Measurements from ENCODE around the gene NCAM1.

The NCAM1 gene

DNA sequence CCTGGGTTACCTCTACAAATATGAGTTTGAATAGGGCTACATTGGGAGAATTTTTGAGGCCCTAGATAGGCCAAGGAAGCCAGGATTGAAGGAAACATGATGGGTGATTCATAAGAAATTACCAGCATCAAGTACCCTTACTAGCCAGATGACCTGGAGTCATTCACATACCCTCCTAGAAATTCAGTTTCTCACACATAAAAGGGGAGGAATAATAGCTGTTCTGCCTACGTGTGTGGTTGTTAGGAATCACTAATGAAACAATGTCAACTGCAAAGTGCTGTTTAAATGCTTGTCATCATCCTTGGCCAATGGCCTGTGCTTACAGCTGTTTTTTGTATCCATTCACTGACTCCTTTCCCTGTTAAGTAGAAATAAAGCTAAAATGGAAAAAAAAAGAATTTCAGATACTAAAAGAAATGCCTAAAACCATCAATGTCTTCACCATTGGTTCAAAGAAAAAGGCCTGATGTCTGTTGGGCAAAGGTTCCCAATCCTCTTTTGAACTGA lies 114.4 kb downstream of the NCAM1 start:
- TF ChIP-seq, protein P1, sequence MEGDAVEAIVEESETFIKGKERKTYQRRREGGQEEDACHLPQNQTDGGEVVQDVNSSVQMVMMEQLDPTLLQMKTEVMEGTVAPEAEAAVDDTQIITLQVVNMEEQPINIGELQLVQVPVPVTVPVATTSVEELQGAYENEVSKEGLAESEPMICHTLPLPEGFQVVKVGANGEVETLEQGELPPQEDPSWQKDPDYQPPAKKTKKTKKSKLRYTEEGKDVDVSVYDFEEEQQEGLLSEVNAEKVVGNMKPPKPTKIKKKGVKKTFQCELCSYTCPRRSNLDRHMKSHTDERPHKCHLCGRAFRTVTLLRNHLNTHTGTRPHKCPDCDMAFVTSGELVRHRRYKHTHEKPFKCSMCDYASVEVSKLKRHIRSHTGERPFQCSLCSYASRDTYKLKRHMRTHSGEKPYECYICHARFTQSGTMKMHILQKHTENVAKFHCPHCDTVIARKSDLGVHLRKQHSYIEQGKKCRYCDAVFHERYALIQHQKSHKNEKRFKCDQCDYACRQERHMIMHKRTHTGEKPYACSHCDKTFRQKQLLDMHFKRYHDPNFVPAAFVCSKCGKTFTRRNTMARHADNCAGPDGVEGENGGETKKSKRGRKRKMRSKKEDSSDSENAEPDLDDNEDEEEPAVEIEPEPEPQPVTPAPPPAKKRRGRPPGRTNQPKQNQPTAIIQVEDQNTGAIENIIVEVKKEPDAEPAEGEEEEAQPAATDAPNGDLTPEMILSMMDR (IDR thresholded peaks at IDR 0.05; ENCODE audit: low read depth, low read length, missing control alignments), result no peak
- no peak overlapping the region for H3K4me3 ChIP-seq (replicated peaks; ENCODE audit: low read depth, low read length)
- no peak for DNase-seq (ENCODE audit: extremely low read depth, low read depth)

DNA sequence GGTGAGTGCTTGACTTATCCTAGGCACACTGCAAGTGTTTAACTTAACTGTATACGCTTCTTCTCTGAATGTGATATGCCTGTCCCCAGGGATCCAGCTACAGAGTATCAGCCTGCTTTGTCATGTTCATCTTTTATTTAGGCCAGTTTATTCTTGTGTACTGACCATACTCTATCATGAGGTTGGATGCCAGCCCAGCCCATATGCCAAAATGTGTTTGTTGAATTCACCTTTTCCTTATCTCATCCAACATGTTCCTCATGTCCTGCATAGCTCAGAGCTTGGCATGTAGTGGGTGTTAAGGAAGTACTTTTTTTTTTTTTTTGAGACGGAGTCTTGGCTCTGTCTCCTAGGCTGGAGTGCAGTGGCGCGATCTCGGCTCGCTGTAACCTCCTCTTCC lies 116.2 kb downstream of the NCAM1 start:
- no peak for DNase-seq (ENCODE audit: extremely low read depth, low read depth)
- TF ChIP-seq, protein P1 (IDR thresholded peaks at IDR 0.05; ENCODE audit: low read depth, low read length, missing control alignments), result no peak
- no peak overlapping the region for H3K4me3 ChIP-seq (replicated peaks; ENCODE audit: low read depth, low read length)

DNA sequence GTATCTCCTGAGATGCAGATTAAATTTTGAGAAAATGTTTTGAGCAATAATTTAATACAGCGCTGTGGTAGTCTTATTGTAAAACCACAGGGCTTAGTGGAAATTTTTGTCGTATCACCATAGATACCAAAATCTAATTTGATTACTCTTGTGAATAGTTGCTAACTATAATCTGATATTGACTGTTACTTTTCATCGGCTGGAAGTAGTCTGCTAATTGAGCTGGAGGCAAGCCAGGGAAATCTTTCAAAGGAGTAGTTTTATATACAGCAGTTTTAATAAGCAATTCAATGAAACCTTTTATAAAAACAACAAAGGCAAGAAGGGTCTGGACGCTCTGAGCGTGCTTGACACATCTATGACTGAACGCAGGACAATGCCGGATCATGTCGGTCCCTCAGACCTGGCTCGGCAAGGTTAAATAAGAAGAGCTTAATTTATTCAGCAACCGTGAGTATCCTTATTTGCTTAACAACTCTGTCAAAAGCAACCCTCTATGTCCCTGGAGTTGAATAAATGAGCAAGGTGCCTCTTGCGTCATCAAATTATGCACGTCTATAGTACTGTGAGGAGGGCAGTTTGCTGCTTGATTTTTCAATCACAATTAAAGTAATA lies 121.2 kb downstream of the NCAM1 start:
- TF ChIP-seq, protein P1 (IDR thresholded peaks at IDR 0.05; ENCODE audit: low read depth, low read length, missing control alignments), result no peak
- no peak for DNase-seq (ENCODE audit: extremely low read depth, low read depth)
- H3K4me3 ChIP-seq (replicated peaks; ENCODE audit: low read depth, low read length), result no peak overlapping the region

DNA sequence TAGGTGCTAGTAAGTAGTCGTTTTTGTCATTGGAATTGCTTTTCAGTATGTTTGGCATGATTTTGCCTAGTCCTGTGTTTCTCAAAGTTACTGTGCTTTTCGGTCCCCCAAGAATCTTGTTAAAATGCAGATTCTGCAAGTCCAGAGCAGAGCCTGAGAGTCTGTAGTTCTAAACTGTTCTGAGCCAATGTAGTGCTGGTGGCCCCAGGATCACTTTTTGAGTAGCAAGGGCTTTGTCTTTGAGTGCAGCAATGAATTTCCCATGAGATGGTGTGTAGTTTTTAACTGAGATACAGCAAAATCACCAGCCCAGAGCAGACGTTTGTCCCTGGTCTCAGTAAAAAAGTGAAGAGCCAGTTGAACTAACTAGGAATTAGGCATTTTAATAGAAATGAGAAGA lies 122.4 kb downstream of the NCAM1 start:
- TF ChIP-seq, protein P1 (IDR thresholded peaks at IDR 0.05; ENCODE audit: low read depth, low read length, missing control alignments), result no peak
- DNase-seq (ENCODE audit: extremely low read depth, low read depth), result no peak
- H3K4me3 ChIP-seq (replicated peaks; ENCODE audit: low read depth, low read length), result no peak overlapping the region

DNA sequence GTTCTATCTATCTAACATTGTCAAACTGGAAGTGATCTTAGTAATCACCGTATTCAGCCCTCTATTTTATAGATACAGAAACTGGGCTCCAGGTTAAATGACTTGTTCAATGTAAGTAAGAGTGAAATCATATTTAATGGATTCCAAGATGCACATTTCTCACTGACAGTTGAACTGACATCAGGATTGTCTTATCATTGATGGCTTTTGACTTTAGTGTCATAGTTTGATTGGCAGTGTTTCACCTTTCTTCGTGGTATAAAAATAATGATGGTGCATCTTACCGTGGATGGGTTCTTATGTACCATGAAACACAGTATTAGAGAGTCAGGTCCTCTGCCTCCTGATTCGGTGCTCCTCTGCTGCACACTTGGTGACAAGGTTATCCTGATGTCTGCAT lies 123.1 kb downstream of the NCAM1 start:
- no peak overlapping the region for H3K4me3 ChIP-seq (replicated peaks; ENCODE audit: low read depth, low read length)
- DNase-seq (ENCODE audit: extremely low read depth, low read depth), result no peak
- TF ChIP-seq, protein P1 (IDR thresholded peaks at IDR 0.05; ENCODE audit: low read depth, low read length, missing control alignments), result no peak

DNA sequence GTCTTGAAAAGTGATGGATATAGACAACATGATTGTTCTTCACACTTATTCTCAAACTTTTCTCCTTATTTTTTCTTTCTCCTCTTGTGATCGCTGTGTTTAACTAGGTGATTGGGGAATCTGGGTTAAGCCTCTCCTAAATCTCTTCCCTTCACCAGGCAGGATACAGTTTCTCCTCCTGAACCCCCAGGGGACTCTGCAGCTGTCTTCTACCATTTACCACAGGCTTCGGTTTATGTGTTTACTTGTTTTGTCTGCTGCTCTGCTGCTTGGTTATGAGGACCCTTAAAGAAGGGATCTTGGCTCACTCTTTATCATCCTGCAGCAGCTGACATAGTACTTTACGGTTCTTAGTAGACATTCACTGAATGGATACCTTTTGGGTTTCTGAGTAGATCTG lies 124.2 kb downstream of the NCAM1 start:
- no peak for DNase-seq (ENCODE audit: extremely low read depth, low read depth)
- TF ChIP-seq, protein P1 (IDR thresholded peaks at IDR 0.05; ENCODE audit: low read depth, low read length, missing control alignments), result no peak
- no peak overlapping the region for H3K4me3 ChIP-seq (replicated peaks; ENCODE audit: low read depth, low read length)

DNA sequence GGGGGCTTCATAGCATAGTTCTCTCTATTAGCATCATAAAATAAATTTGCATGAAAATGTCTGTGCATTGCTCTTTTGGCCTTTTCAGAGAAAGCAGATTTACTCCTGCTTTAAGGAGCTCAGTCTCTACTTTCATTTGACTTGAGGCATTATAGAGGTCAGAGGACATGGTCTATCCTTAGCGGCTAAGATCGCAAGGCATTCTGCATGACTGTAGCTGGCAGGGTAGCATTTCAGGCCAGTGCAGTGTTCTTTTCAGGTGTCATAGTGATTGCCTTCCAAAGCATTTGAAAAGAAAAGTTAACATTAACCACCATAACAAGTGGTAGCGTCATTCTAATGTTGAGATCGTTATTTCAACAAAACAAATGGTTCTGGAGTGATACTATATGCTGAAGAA lies 126.5 kb downstream of the NCAM1 start:
- TF ChIP-seq, protein P1 (IDR thresholded peaks at IDR 0.05; ENCODE audit: low read depth, low read length, missing control alignments), result no peak
- no peak overlapping the region for H3K4me3 ChIP-seq (replicated peaks; ENCODE audit: low read depth, low read length)
- DNase-seq (ENCODE audit: extremely low read depth, low read depth), result no peak

Data from HFF-Myc (cell line).